A549 (cell line): Measurements from ENCODE around the gene CEP57L1.

Source experiments
- BHLHE40 ChIP-seq: IDR thresholded peaks from 2 replicates; pipeline ENCODE4 v1.6.1; 2012; ENCODE audit warnings: low read depth, low read length, inconsistent platforms
- CTCF ChIP-seq: fragments of >200 bp; sonication (Bioruptor Twin); formaldehyde crosslinking; IDR thresholded peaks from 3 replicates; pipeline ENCODE4 v1.5.1; 2016
- ELK1 ChIP-seq: fragments of 150-350 bp; IDR thresholded peaks from 2 replicates; pipeline ENCODE4 v1.6.1; 2014; ENCODE audit warnings: low read depth, mild to moderate bottlenecking, low read length
- MAFK ChIP-seq: fragments of 450-650 bp; IDR thresholded peaks from 2 replicates; pipeline ENCODE4 v1.6.1; 2014; ENCODE audit not compliant: partially characterized antibody
- NR3C1 ChIP-seq: fragments of >200 bp; sonication (Bioruptor Twin); formaldehyde crosslinking; IDR thresholded peaks from 3 replicates; pipeline ENCODE4 v1.6.1; 2017
- POLR2A ChIP-seq: IDR thresholded peaks from 2 replicates; pipeline ENCODE4 v1.6.1; 2012; ENCODE audit warnings: mild to moderate bottlenecking, low read length
- RAD21 ChIP-seq, 2 experiments: fragments of >200 bp in 1 of 2; sonication (Bioruptor Twin) in 1 of 2; formaldehyde crosslinking in 1 of 2; IDR thresholded peaks in 1 of 2; conservative IDR thresholded peaks in 1 of 2; 2 replicates in 1 of 2; 3 replicates in 1 of 2; pipeline ENCODE4 v1.6.1; 2012 to 2018; ENCODE audit warnings: inconsistent platforms in 1 of 2
- TF ChIP-seq, protein P1 (sequence below): fragments of 450-650 bp; IDR thresholded peaks from 2 replicates; pipeline ENCODE4 v1.6.1; 2014; ENCODE audit warnings: antibody characterized with exemption
- TF ChIP-seq, protein P2 (sequence below): IDR thresholded peaks from 2 replicates; pipeline ENCODE4 v1.6.1; 2012; ENCODE audit warnings: low read depth, borderline replicate concordance

DNA sequence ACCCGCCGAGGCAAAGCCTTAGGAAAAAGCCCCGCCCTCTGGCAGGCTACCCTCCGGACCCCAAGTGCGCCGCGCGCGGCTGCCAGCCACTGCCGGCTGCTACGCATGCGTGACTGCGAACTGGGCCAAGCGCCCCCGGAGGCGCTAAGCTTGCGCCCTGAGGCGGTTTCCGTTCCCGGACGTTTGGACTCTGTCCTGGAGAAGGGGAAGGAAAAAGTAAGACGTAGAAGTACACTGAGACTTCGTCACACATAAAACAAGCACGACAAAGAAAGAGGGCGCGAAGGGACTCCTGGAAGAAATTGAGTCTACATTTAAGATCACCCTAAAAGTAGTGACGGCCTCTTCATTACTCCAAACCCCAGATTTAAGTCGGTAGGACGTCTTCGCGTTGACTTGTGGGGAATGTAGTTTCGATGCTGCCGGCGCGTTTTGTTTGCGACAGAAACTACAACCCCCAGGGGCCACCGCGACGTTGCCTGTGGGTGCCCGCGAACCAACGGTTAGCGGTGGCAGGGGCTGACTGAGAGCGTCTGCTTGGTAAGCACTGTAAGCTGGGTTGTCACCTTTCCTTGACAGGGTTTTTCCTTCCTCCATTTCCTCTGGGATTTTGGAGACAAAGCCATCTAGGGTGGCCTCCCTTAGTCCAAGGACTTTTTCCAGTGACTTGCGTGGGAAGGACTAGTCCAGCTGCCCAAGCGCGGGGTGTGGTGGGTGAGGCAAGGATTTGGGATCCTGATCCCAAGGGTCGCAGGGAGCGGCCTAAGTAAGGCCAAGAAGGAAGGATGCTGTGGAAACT is at the start of gene CEP57L1:
- peak; percentile 19 for TF ChIP-seq MAFK
- TF ChIP-seq POLR2A: 0 out of 2 replicates have a peak, but pooled peaks have one; percentile 39
- no peak for TF ChIP-seq CTCF
- TF ChIP-seq RAD21 (conservative IDR thresholded peaks at IDR 0.05 in 1 of 2, IDR thresholded peaks at IDR 0.05 in 1 of 2): no peak
- TF ChIP-seq NR3C1: no peak
- TF ChIP-seq, protein P1, sequence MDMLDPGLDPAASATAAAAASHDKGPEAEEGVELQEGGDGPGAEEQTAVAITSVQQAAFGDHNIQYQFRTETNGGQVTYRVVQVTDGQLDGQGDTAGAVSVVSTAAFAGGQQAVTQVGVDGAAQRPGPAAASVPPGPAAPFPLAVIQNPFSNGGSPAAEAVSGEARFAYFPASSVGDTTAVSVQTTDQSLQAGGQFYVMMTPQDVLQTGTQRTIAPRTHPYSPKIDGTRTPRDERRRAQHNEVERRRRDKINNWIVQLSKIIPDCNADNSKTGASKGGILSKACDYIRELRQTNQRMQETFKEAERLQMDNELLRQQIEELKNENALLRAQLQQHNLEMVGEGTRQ: no peak
- no peak for TF ChIP-seq BHLHE40
- TF ChIP-seq, protein P2, sequence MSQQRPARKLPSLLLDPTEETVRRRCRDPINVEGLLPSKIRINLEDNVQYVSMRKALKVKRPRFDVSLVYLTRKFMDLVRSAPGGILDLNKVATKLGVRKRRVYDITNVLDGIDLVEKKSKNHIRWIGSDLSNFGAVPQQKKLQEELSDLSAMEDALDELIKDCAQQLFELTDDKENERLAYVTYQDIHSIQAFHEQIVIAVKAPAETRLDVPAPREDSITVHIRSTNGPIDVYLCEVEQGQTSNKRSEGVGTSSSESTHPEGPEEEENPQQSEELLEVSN: no peak
- TF ChIP-seq ELK1: no peak
